ENCODE measurements around the gene SLX9. TPM values are rescaled to one million over a fixed set of nuclear protein-coding genes. Genes with fewer than 3 reads are reported as not detected.

The SLX9 gene
- total RNA-seq, 1 donor from 2014 or later: 33.3 TPM

DNA sequence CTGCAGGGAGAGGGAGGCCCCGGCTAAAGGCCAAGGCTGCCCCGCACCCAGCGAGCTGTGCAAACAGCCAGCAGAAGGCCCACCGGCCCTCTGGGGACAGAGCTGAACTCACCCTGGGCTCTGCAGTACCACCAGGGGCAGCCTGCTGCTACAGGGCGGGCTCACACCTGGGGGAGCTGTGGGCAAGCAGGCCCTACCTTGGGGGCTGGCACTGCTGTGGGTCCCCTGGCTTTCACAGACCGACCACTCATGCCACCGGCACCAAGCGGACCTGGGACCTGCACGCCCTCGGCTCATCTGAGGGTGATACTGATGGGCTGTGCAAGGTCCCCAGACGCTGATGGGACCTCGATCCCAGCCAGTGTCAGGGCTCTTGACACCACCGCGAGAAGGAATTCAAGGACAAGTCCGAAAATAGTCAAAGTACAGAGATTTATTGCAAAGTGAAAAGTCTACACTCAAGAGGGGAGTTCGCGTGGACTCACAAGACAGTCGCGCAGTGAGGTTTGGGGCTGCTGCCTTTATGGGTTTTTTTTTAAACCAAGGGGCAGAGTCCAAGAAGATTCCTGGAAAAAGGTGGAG, 73.5 kb downstream of the SLX9 start:
- Mint-ChIP-seq H3K9me3 (peaks cover 12% of the 10 kb centered on the region), H3K4me3 (no peak overlapping the region), H3K4me1 (ENCODE audit: unreplicated experiment) (peaks cover 49% of the 10 kb centered on the region), H3K36me3 (no peaks in the 10 kb centered on the region), H3K27ac (no peak overlapping the region), H3K27me3 (peaks cover 31% of the 10 kb centered on the region)
- no peak for TF ChIP-seq CTCF (conservative IDR thresholded peaks at IDR 0.05)
- no peak for DNase-seq (ENCODE audit: extremely low spot score, unreplicated experiment)

GRCh38 chr21:45014747-45015468, 75.1 kb downstream of the SLX9 start:
- H3K4me1 Mint-ChIP-seq (ENCODE audit: unreplicated experiment): peaks cover 43% of the 10 kb centered on the region
- H3K36me3 Mint-ChIP-seq: no peaks in the 10 kb centered on the region
- H3K27me3 Mint-ChIP-seq: peaks cover 30% of the 10 kb centered on the region
- no peak for DNase-seq (ENCODE audit: extremely low spot score, unreplicated experiment)
- no peak overlapping the region for H3K4me3 Mint-ChIP-seq
- no peak overlapping the region for H3K27ac Mint-ChIP-seq
- H3K9me3 Mint-ChIP-seq: peaks cover 4% of the 10 kb centered on the region
- TF ChIP-seq CTCF (conservative IDR thresholded peaks at IDR 0.05): no peak

GRCh38 chr21:45015469-45015860, 75.6 kb downstream of the SLX9 start:
- Mint-ChIP-seq H3K27me3 (peaks cover 26% of the 10 kb centered on the region), H3K36me3 (no peaks in the 10 kb centered on the region), H3K27ac (no peak overlapping the region), H3K9me3 (no peaks in the 10 kb centered on the region), H3K4me3 (no peak overlapping the region), H3K4me1 (ENCODE audit: unreplicated experiment) (peaks cover 42% of the 10 kb centered on the region)
- no peak for DNase-seq (ENCODE audit: extremely low spot score, unreplicated experiment)
- TF ChIP-seq CTCF (conservative IDR thresholded peaks at IDR 0.05): no peak

DNA sequence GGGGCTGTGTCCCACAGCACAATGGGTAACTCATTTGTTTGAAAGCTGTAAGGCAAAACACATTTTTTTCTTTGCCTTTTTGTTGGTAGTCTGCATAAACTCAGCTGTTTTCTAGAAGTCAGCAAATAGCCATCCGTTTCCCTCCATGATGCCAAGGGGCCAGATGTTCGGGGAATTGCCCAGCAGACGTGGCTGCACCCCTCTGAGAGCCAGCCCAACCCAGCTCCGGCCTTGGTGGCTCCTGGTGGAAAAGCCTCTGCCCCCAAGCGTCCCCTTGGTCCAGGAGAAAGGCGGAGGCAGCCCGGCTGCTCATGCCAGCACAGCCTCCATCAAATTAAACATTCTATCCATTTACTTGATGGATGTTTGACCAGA, 76.2 kb downstream of the SLX9 start:
- H3K36me3 Mint-ChIP-seq: no peaks in the 10 kb centered on the region
- H3K27me3 Mint-ChIP-seq: peaks cover 27% of the 10 kb centered on the region
- H3K4me3 Mint-ChIP-seq: peak overlapping the region; percentile 31
- DNase-seq (ENCODE audit: extremely low spot score, unreplicated experiment): no peak
- no peak for TF ChIP-seq CTCF (conservative IDR thresholded peaks at IDR 0.05)
- peaks cover 40% of the 10 kb centered on the region for H3K4me1 Mint-ChIP-seq (ENCODE audit: unreplicated experiment)
- H3K27ac Mint-ChIP-seq: no peak overlapping the region
- no peaks in the 10 kb centered on the region for H3K9me3 Mint-ChIP-seq

DNA sequence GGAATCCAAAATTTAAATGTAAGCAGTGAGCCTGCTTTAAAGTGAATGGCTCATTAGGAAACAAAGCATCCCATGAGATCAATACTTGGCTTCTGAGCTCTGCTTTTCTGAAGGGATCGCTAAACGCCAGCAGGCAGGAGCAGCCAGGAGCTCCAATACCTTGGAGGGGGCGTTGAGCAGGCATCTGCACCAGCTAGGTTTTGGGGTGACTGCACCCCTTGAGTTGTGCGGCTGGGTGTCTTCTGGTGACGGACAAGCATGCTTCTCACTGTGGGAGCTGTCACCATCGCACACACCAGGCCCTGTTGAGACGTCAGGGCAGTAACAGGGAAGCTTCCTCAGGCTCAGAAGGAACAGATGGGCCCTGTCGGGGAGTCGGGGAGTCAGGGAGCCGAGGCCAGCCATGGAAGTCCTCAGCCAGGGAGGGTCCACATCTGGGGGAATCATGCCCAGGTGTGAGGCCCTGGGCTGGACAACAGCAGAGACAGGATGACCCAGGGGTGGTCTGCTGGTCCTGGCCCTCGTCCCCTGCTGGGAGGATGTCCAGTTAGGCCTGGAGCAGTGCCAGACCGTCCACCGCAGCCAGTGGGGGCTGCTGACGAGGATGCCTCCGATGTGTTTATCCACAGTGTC, 76.7 kb downstream of the SLX9 start:
- no peaks in the 10 kb centered on the region for H3K9me3 Mint-ChIP-seq
- TF ChIP-seq CTCF (conservative IDR thresholded peaks at IDR 0.05): no peak
- peak overlapping the region; percentile 49 for H3K4me3 Mint-ChIP-seq
- H3K4me1 Mint-ChIP-seq (ENCODE audit: unreplicated experiment): peaks cover 44% of the 10 kb centered on the region
- DNase-seq (ENCODE audit: extremely low spot score, unreplicated experiment): no peak
- no peaks in the 10 kb centered on the region for H3K36me3 Mint-ChIP-seq
- H3K27me3 Mint-ChIP-seq: peaks cover 28% of the 10 kb centered on the region
- no peak overlapping the region for H3K27ac Mint-ChIP-seq

All from type B pancreatic cell (in vitro differentiated cells).